Kidney (tissue), 14 donors: ENCODE measurements around the gene SMCO2. TPM values are rescaled to one million over a fixed set of nuclear protein-coding genes. Genes with fewer than 3 reads are reported as not detected.
A peak's percentile ranks its signal among the peaks of the same experiment; 100 is the strongest.

Experiments used
- DNase-seq, 5 donors: peaks; one replicate each; pipeline ENCODE4 v3.0.0-alpha.2; 2013 to 2020
- FAIRE-seq: peaks from 2 replicates; lab custom pipeline; 2012; peaks lifted over from hg19 to GRCh38; lab: Jason Lieb, UNC
- H3K27ac ChIP-seq, 2 donors: one replicate each; pipeline ENCODE4 v1.7.0; 2013; ENCODE audit warnings: low read depth in 2 of 2, low read length in 2 of 2, inconsistent platforms in 1 of 2
- H3K27me3 ChIP-seq: one replicate; pipeline ENCODE4 v1.7.1; 2013; ENCODE audit warnings: low read length, inconsistent platforms; ENCODE audit not compliant: control insufficient read depth, insufficient read depth
- H3K36me3 ChIP-seq, 3 donors: one replicate each; pipeline versions ENCODE4 v1.7.0 to v1.7.1; 2013; ENCODE audit warnings: low read length in 3 of 3, control low read depth in 1 of 3, inconsistent platforms in 1 of 3; ENCODE audit not compliant: insufficient read depth in 3 of 3, control insufficient read depth in 2 of 3
- H3K4me1 ChIP-seq, 3 donors: one replicate each; pipeline versions ENCODE4 v1.7.0 to v1.7.1; 2013; ENCODE audit warnings: low read length in 3 of 3, inconsistent platforms in 1 of 3, low read depth in 1 of 3; ENCODE audit not compliant: control insufficient read depth in 2 of 3, insufficient read depth in 2 of 3
- H3K4me3 ChIP-seq, 3 donors: one replicate each; pipeline versions ENCODE4 v1.7.0 to v1.8.1; 2013; ENCODE audit warnings: low read length in 3 of 3, control low read depth in 1 of 3, inconsistent platforms in 1 of 3
- H3K9ac ChIP-seq, 3 donors: one replicate each; pipeline versions ENCODE4 v1.7.0 to v1.7.1; 2013; ENCODE audit warnings: low read length in 3 of 3, control low read depth in 1 of 3, inconsistent platforms in 1 of 3
- H3K9me3 ChIP-seq, 3 donors: one replicate each; pipeline versions ENCODE4 v1.7.0 to v1.7.1; 2013; ENCODE audit warnings: low read length in 3 of 3, control low read depth in 1 of 3, inconsistent platforms in 1 of 3; ENCODE audit not compliant: control insufficient read depth in 2 of 3, insufficient read depth in 1 of 3
- intact Hi-C: fragments of 100-400 bp; cut with DNase I; formaldehyde crosslinking; loops from one replicate; pipeline ENCODE4 v1.11.1; 2022
- polyA plus RNA-seq: library from polyadenylated mRNA; stranded (reverse); fragments of 350-450 nt; fragmentation: Illumina TruSeq; extraction: RNeasy Lipid Tissue Mini Kit (QIAGEN cat#74804); gene quantifications from one replicate; pipeline ENCODE4 v1.2.3, GENCODE V29; 2014; ENCODE audit warnings: low read depth, low replicate concordance; ENCODE audit not compliant: insufficient read depth
- total RNA-seq: library from RNA; stranded (reverse); fragmentation: NEBNext Ultra II Directional; extraction: Animal tissue kit (Norgen Biotek cat#: 25700); gene quantifications from one replicate; pipeline ENCODE4 v1.2.1, GENCODE V29; 2021
- TF ChIP-seq, protein P1 (sequence below): IDR thresholded peaks from 3 replicates; pipeline ENCODE4 v1.5.1; 2012; ENCODE audit warnings: mild to moderate bottlenecking, moderate library complexity, borderline replicate concordance; ENCODE audit not compliant: insufficient read depth; ENCODE audit errors: extremely low read depth
- donor health status: control.
- donor health status: control.
- donor health status: control.
- donor health status: control.
- donor health status: control.
- donor health status: DM: yes; HTN: yes; CAD: no.
- donor health status: Normal renal cell carcinoma (clear cell type).

SMCO2 gene
- total and polyA plus RNA-seq, 2 donors from 2014 or later, result 0.38 TPM; not detected in 1

DNA sequence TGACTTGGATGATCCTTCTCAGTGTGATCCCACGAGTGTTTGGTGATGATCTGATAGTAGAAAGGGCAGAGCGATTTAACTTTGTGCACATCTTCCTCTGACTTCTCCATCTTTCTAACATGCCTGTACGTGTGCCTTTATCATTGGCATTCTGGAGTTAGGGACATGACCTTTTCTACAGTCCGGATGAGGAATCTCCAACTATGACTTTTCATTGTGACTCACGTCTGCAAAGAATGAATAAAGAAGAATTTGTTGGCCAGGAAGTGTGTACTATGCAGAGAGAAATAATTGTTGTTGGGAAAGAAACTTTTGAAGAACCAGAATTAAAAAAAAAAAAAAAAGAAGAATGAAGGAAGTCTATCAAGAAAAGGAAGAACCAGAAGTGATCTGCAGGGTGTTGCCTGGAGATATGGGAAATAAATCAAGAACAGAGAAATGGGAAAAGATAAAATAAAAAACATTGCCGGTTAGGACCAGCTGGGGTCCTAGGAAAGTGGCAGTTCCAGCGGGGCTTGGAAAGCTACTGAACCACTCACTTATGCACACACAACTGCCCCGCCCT is 102.8 kb downstream of the SMCO2 start:
- H3K4me1 ChIP-seq, result peaks cover 12 to 37% (median 30%) of the 10 kb centered on the region in 3 donors
- H3K36me3 ChIP-seq, result no peaks in the 10 kb centered on the region
- peak overlapping the region in 1 of 3 donors; percentile 28 for H3K9ac ChIP-seq
- FAIRE-seq (no peak), DNase-seq (no peak)
- H3K27me3 ChIP-seq, result no peaks in the 10 kb centered on the region
- H3K9me3 ChIP-seq, result no peaks in the 10 kb centered on the region
- peak overlapping the region in 2 of 3 donors; percentile 28 to 53 for H3K4me3 ChIP-seq
- peak overlapping the region; percentile 80 to 87 for H3K27ac ChIP-seq
- intact Hi-C loops, result no loop called here
- TF ChIP-seq, protein P1, sequence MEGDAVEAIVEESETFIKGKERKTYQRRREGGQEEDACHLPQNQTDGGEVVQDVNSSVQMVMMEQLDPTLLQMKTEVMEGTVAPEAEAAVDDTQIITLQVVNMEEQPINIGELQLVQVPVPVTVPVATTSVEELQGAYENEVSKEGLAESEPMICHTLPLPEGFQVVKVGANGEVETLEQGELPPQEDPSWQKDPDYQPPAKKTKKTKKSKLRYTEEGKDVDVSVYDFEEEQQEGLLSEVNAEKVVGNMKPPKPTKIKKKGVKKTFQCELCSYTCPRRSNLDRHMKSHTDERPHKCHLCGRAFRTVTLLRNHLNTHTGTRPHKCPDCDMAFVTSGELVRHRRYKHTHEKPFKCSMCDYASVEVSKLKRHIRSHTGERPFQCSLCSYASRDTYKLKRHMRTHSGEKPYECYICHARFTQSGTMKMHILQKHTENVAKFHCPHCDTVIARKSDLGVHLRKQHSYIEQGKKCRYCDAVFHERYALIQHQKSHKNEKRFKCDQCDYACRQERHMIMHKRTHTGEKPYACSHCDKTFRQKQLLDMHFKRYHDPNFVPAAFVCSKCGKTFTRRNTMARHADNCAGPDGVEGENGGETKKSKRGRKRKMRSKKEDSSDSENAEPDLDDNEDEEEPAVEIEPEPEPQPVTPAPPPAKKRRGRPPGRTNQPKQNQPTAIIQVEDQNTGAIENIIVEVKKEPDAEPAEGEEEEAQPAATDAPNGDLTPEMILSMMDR, result no peak

DNA sequence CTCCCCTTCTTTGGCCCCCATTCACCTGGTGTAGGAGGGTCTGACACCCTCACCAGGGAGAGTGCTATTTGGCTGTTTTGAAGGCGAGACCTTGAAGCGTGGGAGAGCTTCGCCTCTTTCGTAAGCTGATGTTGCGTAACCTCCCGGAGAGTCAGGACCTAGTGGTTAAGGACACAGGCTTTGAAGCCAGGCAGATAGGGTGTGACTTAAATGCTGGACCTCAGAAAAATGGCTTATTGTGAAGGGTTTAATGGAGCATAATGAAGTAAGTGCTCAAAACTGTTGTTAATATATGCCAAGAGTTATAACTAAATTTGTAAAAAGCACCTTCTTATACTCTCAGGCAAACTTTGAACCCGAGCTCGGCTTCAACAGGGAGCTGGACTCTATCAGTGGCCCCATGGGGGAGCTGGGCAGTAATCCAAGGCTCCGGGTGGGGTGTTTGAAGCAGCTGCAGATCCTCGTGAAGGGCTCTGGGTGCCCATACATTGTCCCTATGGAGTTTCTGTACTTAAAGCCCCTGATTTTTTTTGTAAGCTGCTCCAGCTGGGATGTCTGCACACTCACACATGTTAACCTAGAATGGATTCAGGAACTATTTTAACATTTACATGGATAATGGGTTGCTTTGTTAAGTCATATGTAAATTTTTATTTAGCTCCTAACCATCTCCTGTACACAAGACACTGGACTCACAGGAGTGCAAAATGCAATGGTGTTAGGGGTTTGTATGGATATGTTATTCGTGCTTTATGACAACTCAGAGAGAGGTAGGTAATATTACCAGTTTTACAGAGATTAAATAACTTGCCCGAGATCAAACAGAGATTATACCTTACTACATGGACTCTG is 103.5 kb downstream of the SMCO2 start:
- H3K9ac ChIP-seq, result peak overlapping the region in 1 of 3 donors; percentile 28
- FAIRE-seq (no peak), DNase-seq (peak; percentile 82 to 93 (median 84))
- peaks cover 14 to 40% (median 37%) of the 10 kb centered on the region in 3 donors for H3K4me1 ChIP-seq
- H3K27ac ChIP-seq, result peak overlapping the region; percentile 80 to 87
- TF ChIP-seq, protein P1, result no peak
- H3K27me3 ChIP-seq, result no peaks in the 10 kb centered on the region
- intact Hi-C loops, result no loop called here
- no peaks in the 10 kb centered on the region for H3K9me3 ChIP-seq
- no peaks in the 10 kb centered on the region for H3K36me3 ChIP-seq
- peak overlapping the region in 2 of 3 donors; percentile 28 to 53 for H3K4me3 ChIP-seq

DNA sequence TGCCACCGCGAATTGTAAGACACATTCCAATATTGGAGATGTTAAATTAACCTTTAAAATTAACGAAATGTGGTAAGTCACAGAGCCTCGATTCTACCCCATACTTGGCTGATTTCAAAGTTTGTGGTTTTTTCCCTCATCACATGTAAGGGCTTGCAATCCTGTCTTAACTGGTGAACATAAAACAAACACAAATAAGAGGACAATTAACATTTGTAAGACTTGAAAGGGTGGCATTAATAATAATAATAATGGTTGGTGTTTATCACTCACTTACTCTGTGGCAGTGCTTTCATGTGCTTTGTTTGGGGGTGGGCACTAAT is 104.1 kb downstream of the SMCO2 start:
- DNase-seq, result no peak
- Histone ChIP-seq H3K9ac (no peak overlapping the region), H3K4me1 (peaks cover 14 to 42% (median 38%) of the 10 kb centered on the region in 3 donors), H3K9me3 (no peaks in the 10 kb centered on the region), H3K27me3 (no peaks in the 10 kb centered on the region), H3K27ac (peak overlapping the region in 1 of 2 donors; percentile 87), H3K4me3 (no peak overlapping the region), H3K36me3 (no peaks in the 10 kb centered on the region)
- no peak for FAIRE-seq
- TF ChIP-seq, protein P1, result no peak
- intact Hi-C loops, result no loop called here
